Activated T-cell treated with anti-CD3 and anti-CD28 coated beads, Interleukin-2, amount 50 U/mL, for 48 hours (primary cell): ENCODE measurements around the gene INPP5B.

Source experiments
- DNase-seq, 2 experiments: peaks; one replicate each; pipeline ENCODE4 v3.0.0-alpha.2; 2020

INPP5B gene

GRCh38 chr1:37865348-37866120 lies 81.3 kb downstream of the INPP5B start:
- peak; percentile 56 to 65 for DNase-seq

GRCh38 chr1:37862330-37862729 lies 84.5 kb downstream of the INPP5B start:
- no peak for DNase-seq

GRCh38 chr1:37861151-37861550 lies 85.7 kb downstream of the INPP5B start:
- no peak for DNase-seq

- DNase-seq: no peak
Measured at GRCh38 chr1:37860346-37860666, 86.5 kb downstream of the INPP5B start.

GRCh38 chr1:37859507-37860345 lies 87.1 kb downstream of the INPP5B start, which contains the start of gene MTF1:
TSS of gene MTF1 (minus strand) at chr1:37859592. CDS start at chr1:37857658, 1,934 bp downstream.
- DNase-seq: peak; percentile 95 to 96

- DNase-seq: no peak
Measured at GRCh38 chr1:37858931-37859506, 87.8 kb downstream of the INPP5B start.

GRCh38 chr1:37854406-37854805 lies 92.4 kb downstream of the INPP5B start:
- no peak for DNase-seq

GRCh38 chr1:37853157-37853556 lies 93.7 kb downstream of the INPP5B start:
- DNase-seq: no peak

GRCh38 chr1:37851782-37852210 lies 95.1 kb downstream of the INPP5B start:
- DNase-seq: no peak

GRCh38 chr1:37851262-37851661 lies 95.6 kb downstream of the INPP5B start:
- DNase-seq: no peak

- no peak for DNase-seq
Measured at GRCh38 chr1:37850352-37850955, 96.4 kb downstream of the INPP5B start.

- DNase-seq: no peak
Measured at GRCh38 chr1:37849480-37849879, 97.4 kb downstream of the INPP5B start.

- DNase-seq: no peak
Measured at GRCh38 chr1:37846647-37847339, 100.1 kb downstream of the INPP5B start.

- no peak for DNase-seq
Measured at GRCh38 chr1:37845786-37846185, 101.1 kb downstream of the INPP5B start.

- DNase-seq: no peak
Measured at GRCh38 chr1:37845049-37845646, 101.7 kb downstream of the INPP5B start.

- DNase-seq: no peak
Measured at GRCh38 chr1:37844536-37844935, 102.3 kb downstream of the INPP5B start.

- DNase-seq: no peak
Measured at GRCh38 chr1:37841652-37842051, 105.2 kb downstream of the INPP5B start.

GRCh38 chr1:37840711-37841110 lies 106.1 kb downstream of the INPP5B start:
- DNase-seq: no peak

- DNase-seq: no peak
Measured at GRCh38 chr1:37839676-37840075, 107.2 kb downstream of the INPP5B start.

- DNase-seq: no peak
Measured at GRCh38 chr1:37836788-37837187, 110.1 kb downstream of the INPP5B start.

GRCh38 chr1:37831809-37832208 lies 115.0 kb downstream of the INPP5B start:
- no peak for DNase-seq

GRCh38 chr1:37831109-37831508 lies 115.7 kb downstream of the INPP5B start:
- no peak for DNase-seq
